ENCODE results near the gene TARS2. TPM values are rescaled to one million over a fixed set of nuclear protein-coding genes. Genes with fewer than 3 reads are reported as not detected.

The TARS2 gene
- total RNA-seq, 1 experiment from 2014 or later = 42.9 TPM

DNA sequence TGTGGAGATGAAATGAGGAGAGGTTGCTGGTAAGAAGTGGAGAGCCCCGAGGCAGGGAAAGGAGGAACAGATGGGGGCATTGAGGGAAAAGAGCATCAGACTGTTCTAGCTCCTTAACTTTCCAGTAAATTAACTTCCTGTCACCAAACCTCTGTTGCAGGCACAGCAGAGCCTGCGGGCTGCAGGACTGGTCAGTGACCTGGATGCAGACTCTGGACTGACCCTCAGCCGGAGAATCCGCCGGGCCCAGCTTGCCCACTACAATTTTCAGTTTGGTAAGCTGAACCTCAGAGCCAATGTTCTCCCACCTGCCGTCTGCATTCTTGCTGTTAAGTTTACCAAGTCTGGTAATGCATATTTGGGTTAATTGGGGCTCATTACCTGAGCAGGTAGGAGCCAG is 18.2 kb downstream of the TARS2 start:
- Mint-ChIP-seq H3K27me3 (ENCODE audit: low read depth) (no peaks in the 10 kb centered on the region), H3K9me3 (no peaks in the 10 kb centered on the region), H3K36me3 (peaks cover 47% of the 10 kb centered on the region), H3K27ac (no peak overlapping the region), H3K4me1 (no peaks in the 10 kb centered on the region), H3K4me3 (no peak overlapping the region)
- TF ChIP-seq ZNF423 (CRISPR knock-in tag; IDR thresholded peaks at IDR 0.05) (no peak), RELA (CRISPR knock-in tag; IDR thresholded peaks at IDR 0.05; ENCODE audit: borderline replicate concordance) (no peak), KAT7 (CRISPR knock-in tag; IDR thresholded peaks at IDR 0.05; ENCODE audit: borderline replicate concordance) (no peak), NR3C1 (CRISPR knock-in tag; conservative IDR thresholded peaks at IDR 0.05; ENCODE audit: low read depth) (no peak), NFYB (CRISPR knock-in tag; conservative IDR thresholded peaks at IDR 0.05; ENCODE audit: low read depth) (no peak), JAZF1 (CRISPR knock-in tag; IDR thresholded peaks at IDR 0.05) (no peak), FOXJ3 (CRISPR knock-in tag; IDR thresholded peaks at IDR 0.05; ENCODE audit: borderline replicate concordance) (no peak), TCF7 (CRISPR knock-in tag; IDR thresholded peaks at IDR 0.05; ENCODE audit: low read depth) (no peak), TEAD1 (CRISPR knock-in tag; IDR thresholded peaks at IDR 0.05) (no peak), TEAD4 (CRISPR knock-in tag; IDR thresholded peaks at IDR 0.05) (no peak)
- TF ChIP-seq, protein P1, sequence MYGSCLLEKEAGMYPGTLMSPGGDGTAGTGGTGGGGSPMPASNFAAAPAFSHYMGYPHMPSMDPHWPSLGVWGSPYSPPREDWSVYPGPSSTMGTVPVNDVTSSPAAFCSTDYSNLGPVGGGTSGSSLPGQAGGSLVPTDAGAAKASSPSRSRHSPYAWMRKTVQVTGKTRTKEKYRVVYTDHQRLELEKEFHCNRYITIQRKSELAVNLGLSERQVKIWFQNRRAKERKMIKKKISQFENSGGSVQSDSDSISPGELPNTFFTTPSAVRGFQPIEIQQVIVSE (CRISPR knock-in tag; IDR thresholded peaks at IDR 0.05; ENCODE audit: borderline replicate concordance) = no peak
- TF ChIP-seq, protein P2, sequence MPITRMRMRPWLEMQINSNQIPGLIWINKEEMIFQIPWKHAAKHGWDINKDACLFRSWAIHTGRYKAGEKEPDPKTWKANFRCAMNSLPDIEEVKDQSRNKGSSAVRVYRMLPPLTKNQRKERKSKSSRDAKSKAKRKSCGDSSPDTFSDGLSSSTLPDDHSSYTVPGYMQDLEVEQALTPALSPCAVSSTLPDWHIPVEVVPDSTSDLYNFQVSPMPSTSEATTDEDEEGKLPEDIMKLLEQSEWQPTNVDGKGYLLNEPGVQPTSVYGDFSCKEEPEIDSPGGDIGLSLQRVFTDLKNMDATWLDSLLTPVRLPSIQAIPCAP (CRISPR knock-in tag; IDR thresholded peaks at IDR 0.05) = no peak
- TF ChIP-seq, protein P3, sequence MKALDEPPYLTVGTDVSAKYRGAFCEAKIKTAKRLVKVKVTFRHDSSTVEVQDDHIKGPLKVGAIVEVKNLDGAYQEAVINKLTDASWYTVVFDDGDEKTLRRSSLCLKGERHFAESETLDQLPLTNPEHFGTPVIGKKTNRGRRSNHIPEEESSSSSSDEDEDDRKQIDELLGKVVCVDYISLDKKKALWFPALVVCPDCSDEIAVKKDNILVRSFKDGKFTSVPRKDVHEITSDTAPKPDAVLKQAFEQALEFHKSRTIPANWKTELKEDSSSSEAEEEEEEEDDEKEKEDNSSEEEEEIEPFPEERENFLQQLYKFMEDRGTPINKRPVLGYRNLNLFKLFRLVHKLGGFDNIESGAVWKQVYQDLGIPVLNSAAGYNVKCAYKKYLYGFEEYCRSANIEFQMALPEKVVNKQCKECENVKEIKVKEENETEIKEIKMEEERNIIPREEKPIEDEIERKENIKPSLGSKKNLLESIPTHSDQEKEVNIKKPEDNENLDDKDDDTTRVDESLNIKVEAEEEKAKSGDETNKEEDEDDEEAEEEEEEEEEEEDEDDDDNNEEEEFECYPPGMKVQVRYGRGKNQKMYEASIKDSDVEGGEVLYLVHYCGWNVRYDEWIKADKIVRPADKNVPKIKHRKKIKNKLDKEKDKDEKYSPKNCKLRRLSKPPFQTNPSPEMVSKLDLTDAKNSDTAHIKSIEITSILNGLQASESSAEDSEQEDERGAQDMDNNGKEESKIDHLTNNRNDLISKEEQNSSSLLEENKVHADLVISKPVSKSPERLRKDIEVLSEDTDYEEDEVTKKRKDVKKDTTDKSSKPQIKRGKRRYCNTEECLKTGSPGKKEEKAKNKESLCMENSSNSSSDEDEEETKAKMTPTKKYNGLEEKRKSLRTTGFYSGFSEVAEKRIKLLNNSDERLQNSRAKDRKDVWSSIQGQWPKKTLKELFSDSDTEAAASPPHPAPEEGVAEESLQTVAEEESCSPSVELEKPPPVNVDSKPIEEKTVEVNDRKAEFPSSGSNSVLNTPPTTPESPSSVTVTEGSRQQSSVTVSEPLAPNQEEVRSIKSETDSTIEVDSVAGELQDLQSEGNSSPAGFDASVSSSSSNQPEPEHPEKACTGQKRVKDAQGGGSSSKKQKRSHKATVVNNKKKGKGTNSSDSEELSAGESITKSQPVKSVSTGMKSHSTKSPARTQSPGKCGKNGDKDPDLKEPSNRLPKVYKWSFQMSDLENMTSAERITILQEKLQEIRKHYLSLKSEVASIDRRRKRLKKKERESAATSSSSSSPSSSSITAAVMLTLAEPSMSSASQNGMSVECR (CRISPR knock-in tag; IDR thresholded peaks at IDR 0.05; ENCODE audit: borderline replicate concordance) = no peak
- TF ChIP-seq, protein P4, sequence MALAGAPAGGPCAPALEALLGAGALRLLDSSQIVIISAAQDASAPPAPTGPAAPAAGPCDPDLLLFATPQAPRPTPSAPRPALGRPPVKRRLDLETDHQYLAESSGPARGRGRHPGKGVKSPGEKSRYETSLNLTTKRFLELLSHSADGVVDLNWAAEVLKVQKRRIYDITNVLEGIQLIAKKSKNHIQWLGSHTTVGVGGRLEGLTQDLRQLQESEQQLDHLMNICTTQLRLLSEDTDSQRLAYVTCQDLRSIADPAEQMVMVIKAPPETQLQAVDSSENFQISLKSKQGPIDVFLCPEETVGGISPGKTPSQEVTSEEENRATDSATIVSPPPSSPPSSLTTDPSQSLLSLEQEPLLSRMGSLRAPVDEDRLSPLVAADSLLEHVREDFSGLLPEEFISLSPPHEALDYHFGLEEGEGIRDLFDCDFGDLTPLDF (CRISPR knock-in tag; IDR thresholded peaks at IDR 0.05) = no peak
- TF ChIP-seq, protein P5, sequence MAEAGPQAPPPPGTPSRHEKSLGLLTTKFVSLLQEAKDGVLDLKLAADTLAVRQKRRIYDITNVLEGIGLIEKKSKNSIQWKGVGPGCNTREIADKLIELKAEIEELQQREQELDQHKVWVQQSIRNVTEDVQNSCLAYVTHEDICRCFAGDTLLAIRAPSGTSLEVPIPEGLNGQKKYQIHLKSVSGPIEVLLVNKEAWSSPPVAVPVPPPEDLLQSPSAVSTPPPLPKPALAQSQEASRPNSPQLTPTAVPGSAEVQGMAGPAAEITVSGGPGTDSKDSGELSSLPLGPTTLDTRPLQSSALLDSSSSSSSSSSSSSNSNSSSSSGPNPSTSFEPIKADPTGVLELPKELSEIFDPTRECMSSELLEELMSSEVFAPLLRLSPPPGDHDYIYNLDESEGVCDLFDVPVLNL (CRISPR knock-in tag; IDR thresholded peaks at IDR 0.05; ENCODE audit: borderline replicate concordance, low read depth) = no peak
- TF ChIP-seq, protein P6, sequence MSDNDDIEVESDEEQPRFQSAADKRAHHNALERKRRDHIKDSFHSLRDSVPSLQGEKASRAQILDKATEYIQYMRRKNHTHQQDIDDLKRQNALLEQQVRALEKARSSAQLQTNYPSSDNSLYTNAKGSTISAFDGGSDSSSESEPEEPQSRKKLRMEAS (CRISPR knock-in tag; IDR thresholded peaks at IDR 0.05) = no peak
- DNase-seq (ENCODE audit: low spot score) = no peak
- no peak for ATAC-seq
- ChIA-PET POLR2A (no interaction called here), CTCF (no interaction called here)

Measured in WTC11 (cell line).